Cardiac muscle cell (in vitro differentiated cells and primary cell): ENCODE measurements around the gene CAP2. TPM values are rescaled to one million over a fixed set of nuclear protein-coding genes. Genes with fewer than 3 reads are reported as not detected.

Experiments used
- DNase-seq, 2 donors: peaks; one replicate each; pipeline versions ENCODE4 v3.0.0 to v3.0.0-alpha.2; 2010 to 2017; ENCODE audit warnings: low read depth in 1 of 2, low spot score in 1 of 2
- H3K27ac ChIP-seq: fragments of 200-600 bp; sonication (generic); 2 replicates; pipeline ENCODE4 v1.5.1; 2016
- H3K27me3 ChIP-seq: fragments of 200-600 bp; sonication (generic); 2 replicates; pipeline ENCODE4 v1.6.0; 2016; ENCODE audit warnings: control low read depth
- H3K36me3 ChIP-seq: fragments of 200-600 bp; sonication (generic); 2 replicates; pipeline ENCODE4 v1.5.1; 2016; ENCODE audit warnings: control low read depth
- H3K4me1 ChIP-seq: fragments of 200-600 bp; sonication (generic); 2 replicates; pipeline ENCODE4 v1.8.1; 2017; ENCODE audit warnings: low read depth, mild to moderate bottlenecking, mixed run types
- H3K4me3 ChIP-seq: fragments of 200-600 bp; sonication (generic); 2 replicates; pipeline ENCODE4 v1.5.1; 2016; ENCODE audit warnings: mild to moderate bottlenecking
- H3K9me3 ChIP-seq: fragments of 200-600 bp; sonication (generic); 2 replicates; pipeline ENCODE4 v1.5.1; 2017; ENCODE audit warnings: low read depth, mild to moderate bottlenecking, control low read depth
- polyA plus RNA-seq: library from polyadenylated mRNA; unstranded; fragments of >200 nt; fragmentation: Nextera tagmentation; extraction: Ambion mirVana; gene quantifications from 2 replicates; pipeline ENCODE4 v1.2.1, GENCODE V29; 2016
- total RNA-seq: library from RNA; depleted of rRNA; stranded (reverse); fragments of >200 nt; gene quantifications from 2 replicates; pipeline ENCODE4 v1.2.3, GENCODE V29; 2016
- TF ChIP-seq, protein P1 (sequence below): IDR thresholded peaks from 2 replicates; pipeline ENCODE4 v1.5.1; 2012; ENCODE audit warnings: low read depth, mild to moderate bottlenecking, low read length

The CAP2 gene
- total and polyA plus RNA-seq, 2 experiments from 2014 or later, result 95.7 to 262 TPM

DNA sequence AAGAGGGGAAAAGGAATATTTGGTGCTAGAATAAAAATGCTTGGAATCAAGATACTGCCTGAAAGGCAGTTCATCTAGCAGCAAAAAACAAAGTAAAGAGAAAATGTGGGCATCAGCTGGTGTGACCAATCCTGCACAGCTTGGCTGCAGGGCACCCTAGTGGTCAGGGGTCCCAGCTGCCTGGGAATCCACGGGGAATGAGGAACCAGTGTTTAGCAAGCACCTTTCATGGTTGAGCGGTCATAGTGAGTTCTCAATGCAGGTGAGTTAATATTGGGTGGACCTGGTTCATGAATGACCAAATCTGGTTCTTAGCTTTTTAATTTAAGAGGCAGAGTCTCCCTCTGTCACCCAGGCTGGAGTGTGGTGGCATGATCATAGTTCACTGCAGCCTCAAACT is 53.3 kb downstream of the CAP2 start:
- H3K9me3 ChIP-seq, result no peaks in the 10 kb centered on the region
- no peaks in the 10 kb centered on the region for H3K36me3 ChIP-seq
- no peak overlapping the region for H3K4me3 ChIP-seq
- TF ChIP-seq, protein P1, sequence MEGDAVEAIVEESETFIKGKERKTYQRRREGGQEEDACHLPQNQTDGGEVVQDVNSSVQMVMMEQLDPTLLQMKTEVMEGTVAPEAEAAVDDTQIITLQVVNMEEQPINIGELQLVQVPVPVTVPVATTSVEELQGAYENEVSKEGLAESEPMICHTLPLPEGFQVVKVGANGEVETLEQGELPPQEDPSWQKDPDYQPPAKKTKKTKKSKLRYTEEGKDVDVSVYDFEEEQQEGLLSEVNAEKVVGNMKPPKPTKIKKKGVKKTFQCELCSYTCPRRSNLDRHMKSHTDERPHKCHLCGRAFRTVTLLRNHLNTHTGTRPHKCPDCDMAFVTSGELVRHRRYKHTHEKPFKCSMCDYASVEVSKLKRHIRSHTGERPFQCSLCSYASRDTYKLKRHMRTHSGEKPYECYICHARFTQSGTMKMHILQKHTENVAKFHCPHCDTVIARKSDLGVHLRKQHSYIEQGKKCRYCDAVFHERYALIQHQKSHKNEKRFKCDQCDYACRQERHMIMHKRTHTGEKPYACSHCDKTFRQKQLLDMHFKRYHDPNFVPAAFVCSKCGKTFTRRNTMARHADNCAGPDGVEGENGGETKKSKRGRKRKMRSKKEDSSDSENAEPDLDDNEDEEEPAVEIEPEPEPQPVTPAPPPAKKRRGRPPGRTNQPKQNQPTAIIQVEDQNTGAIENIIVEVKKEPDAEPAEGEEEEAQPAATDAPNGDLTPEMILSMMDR, result no peak
- no peaks in the 10 kb centered on the region for H3K4me1 ChIP-seq
- H3K27ac ChIP-seq, result peak overlapping the region; percentile 34
- no peaks in the 10 kb centered on the region for H3K27me3 ChIP-seq
- DNase-seq, result no peak

DNA sequence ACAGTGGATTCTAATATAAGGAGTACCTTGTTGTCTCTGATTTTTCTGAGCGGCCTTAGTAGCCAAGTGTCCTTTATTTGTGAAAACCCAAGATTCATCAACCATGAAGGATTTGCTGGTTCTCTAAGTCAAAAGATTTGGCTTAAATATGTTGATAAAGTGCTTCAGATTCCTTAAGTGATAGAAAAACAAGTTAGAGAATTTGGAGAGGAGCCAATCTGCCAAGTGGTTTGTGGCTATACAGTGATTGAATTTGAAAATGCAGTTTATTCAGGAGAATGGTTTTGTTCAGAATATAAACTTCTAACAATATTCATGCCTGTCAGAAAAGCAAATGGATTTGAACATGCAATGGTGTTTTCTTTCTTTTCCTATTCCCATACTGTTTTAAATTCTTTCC is 54.8 kb downstream of the CAP2 start:
- no peak overlapping the region for H3K4me3 ChIP-seq
- H3K27me3 ChIP-seq, result no peaks in the 10 kb centered on the region
- no peak for DNase-seq
- peak overlapping the region; percentile 12 for H3K27ac ChIP-seq
- H3K4me1 ChIP-seq, result no peaks in the 10 kb centered on the region
- TF ChIP-seq, protein P1, result no peak
- H3K9me3 ChIP-seq, result no peaks in the 10 kb centered on the region
- no peaks in the 10 kb centered on the region for H3K36me3 ChIP-seq

DNA sequence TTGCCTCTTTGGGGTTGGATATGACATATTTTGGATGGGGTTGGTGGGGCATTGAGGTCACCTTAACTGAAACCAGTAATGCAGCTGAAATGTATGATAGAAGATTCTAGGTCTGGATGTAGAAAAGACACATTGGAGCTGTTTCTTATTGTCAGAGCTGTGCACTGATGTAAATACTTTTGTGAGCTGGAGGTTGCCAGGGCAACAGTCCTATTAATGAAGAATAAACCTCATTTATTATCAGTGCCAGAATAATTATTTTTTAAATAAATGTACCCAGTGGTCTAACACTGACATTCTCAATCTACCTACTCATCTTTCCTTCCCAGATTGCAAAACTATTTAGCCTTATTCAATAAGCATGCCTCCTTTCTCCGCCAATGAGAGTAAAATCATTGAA is 57.0 kb downstream of the CAP2 start:
- H3K4me3 ChIP-seq, result no peak overlapping the region
- H3K27ac ChIP-seq, result peak overlapping the region; percentile 51
- DNase-seq, result no peak
- TF ChIP-seq, protein P1, result no peak
- no peaks in the 10 kb centered on the region for H3K27me3 ChIP-seq
- H3K36me3 ChIP-seq, result no peaks in the 10 kb centered on the region
- no peaks in the 10 kb centered on the region for H3K9me3 ChIP-seq
- peaks cover 7% of the 10 kb centered on the region for H3K4me1 ChIP-seq

DNA sequence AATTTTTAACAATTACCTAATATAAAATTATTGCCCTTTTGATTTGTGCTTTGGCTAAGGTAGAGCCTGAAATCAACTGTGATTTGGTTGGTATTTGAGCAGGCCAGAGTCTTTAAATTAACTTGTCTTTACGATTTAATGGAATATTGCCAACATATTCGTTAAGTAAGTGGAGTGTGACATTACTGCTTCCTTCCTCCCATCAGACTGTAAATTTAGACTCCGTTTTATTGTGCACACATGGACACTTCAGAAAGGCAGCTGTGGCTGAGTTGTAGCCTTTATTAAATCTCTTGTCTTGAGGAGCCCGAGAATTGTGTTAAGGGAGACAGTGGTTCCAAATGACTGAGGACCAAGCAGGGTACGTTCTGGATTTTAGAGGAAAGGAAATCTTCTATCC is 57.4 kb downstream of the CAP2 start:
- H3K27me3 ChIP-seq, result no peaks in the 10 kb centered on the region
- peak overlapping the region; percentile 51 for H3K27ac ChIP-seq
- H3K4me1 ChIP-seq, result peaks cover 7% of the 10 kb centered on the region
- DNase-seq, result no peak
- H3K36me3 ChIP-seq, result no peaks in the 10 kb centered on the region
- TF ChIP-seq, protein P1, result no peak
- H3K4me3 ChIP-seq, result no peak overlapping the region
- H3K9me3 ChIP-seq, result no peaks in the 10 kb centered on the region

DNA sequence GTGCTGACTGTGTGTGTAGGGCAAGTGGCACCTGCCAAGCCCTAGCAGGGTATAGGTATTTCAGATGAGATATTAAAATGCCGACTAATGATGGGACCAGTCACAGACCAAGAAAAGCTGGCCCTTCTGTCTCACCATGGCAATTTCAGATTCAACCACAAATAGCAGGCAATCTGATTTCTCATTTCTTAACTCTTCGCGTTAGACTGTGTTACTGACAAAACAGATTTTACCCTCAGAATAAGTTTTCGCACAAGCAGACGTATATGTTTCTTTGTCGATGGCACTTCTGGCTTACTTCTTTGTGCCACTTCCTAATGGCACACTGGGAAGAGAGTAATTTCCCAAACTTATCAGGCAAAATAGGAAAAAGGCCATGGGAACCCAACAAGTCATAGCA is 58.7 kb downstream of the CAP2 start:
- Histone ChIP-seq H3K36me3 (no peaks in the 10 kb centered on the region), H3K4me1 (peaks cover 7% of the 10 kb centered on the region), H3K27ac (peak overlapping the region; percentile 82), H3K4me3 (no peak overlapping the region), H3K9me3 (no peaks in the 10 kb centered on the region), H3K27me3 (no peaks in the 10 kb centered on the region)
- DNase-seq, result no peak
- TF ChIP-seq, protein P1, result no peak
